Common myeloid progenitor, CD34-positive (primary cell): ENCODE measurements around the gene CLCA4. TPM values are rescaled to one million over a fixed set of nuclear protein-coding genes. Genes with fewer than 3 reads are reported as not detected.
"Not testable (repeated sequence)": the region's sequence is repeated elsewhere in the genome, so short reads cannot be mapped to it uniquely, and the experiment has no call there.

Source experiments
- CTCF ChIA-PET: fragments of 350-600 bp; sonication (Branson Sonifier 250); formaldehyde crosslinking; loops from one replicate; lab custom pipeline; 2021; ENCODE audit warnings: antibody characterized with exemption; lab: Charles Lee
- POLR2A ChIA-PET: fragments of 350-600 bp; sonication (Branson Sonifier 250); formaldehyde crosslinking; loops from one replicate; lab custom pipeline; 2021; ENCODE audit warnings: antibody characterized with exemption; lab: Charles Lee
- DNase-seq, 3 donors: peaks; one replicate each; pipeline versions ENCODE4 v3.0.0 to v3.0.0-alpha.2; 2013
- H3K27ac ChIP-seq, 2 experiments: 1 replicate in 1 of 2; 2 replicates in 1 of 2; pipeline ENCODE4 v1.7.0; 2013; ENCODE audit warnings: inconsistent platforms in 2 of 2, low read length in 2 of 2, mild to moderate bottlenecking in 2 of 2, low read depth in 1 of 2, moderate library complexity in 1 of 2; ENCODE audit not compliant: severe bottlenecking in 2 of 2, insufficient read depth in 1 of 2, poor library complexity in 1 of 2
- H3K27me3 ChIP-seq, 5 experiments: replicated peaks in 2 of 5; 1 replicate in 3 of 5; 2 replicates in 2 of 5; pipeline versions ENCODE4 v1.6.1 to v1.7.0; 2013; ENCODE audit warnings: low read length in 4 of 5, mild to moderate bottlenecking in 2 of 5, moderate library complexity in 2 of 5, inconsistent platforms in 1 of 5; ENCODE audit not compliant: insufficient read depth in 5 of 5, control insufficient read depth in 4 of 5
- H3K36me3 ChIP-seq, 4 experiments: 1 replicate in 2 of 4; 2 replicates in 2 of 4; pipeline versions ENCODE4 v1.6.1 to v1.7.0; 2013; ENCODE audit warnings: low read length in 3 of 4, control low read depth in 1 of 4, mild to moderate bottlenecking in 1 of 4; ENCODE audit not compliant: control insufficient read depth in 4 of 4, insufficient read depth in 4 of 4
- H3K4me1 ChIP-seq, 4 experiments: 1 replicate in 3 of 4; 2 replicates in 1 of 4; pipeline versions ENCODE4 v1.6.1 to v1.7.1; 2013; ENCODE audit warnings: low read length in 3 of 4, mild to moderate bottlenecking in 3 of 4, control low read depth in 1 of 4, inconsistent platforms in 1 of 4, moderate library complexity in 1 of 4; ENCODE audit not compliant: control insufficient read depth in 4 of 4, insufficient read depth in 4 of 4; ENCODE audit errors: control extremely low read depth in 1 of 4
- H3K4me3 ChIP-seq, 7 experiments: 1 replicate in 4 of 7; 2 replicates in 3 of 7; pipeline versions ENCODE4 v1.5.1 to v1.7.0; 2013; ENCODE audit warnings: mild to moderate bottlenecking in 7 of 7, low read length in 6 of 7, moderate library complexity in 6 of 7, inconsistent platforms in 2 of 7, low read depth in 2 of 7, control low read depth in 1 of 7; ENCODE audit not compliant: insufficient read depth in 4 of 7, control insufficient read depth in 1 of 7; ENCODE audit errors: extremely low read depth in 1 of 7
- H3K9me3 ChIP-seq, 5 experiments: 1 replicate in 4 of 5; 2 replicates in 1 of 5; pipeline versions ENCODE4 v1.6.1 to v1.7.1; 2013; ENCODE audit warnings: low read length in 4 of 5, mild to moderate bottlenecking in 2 of 5, inconsistent platforms in 1 of 5, low read depth in 1 of 5, moderate library complexity in 1 of 5; ENCODE audit not compliant: control insufficient read depth in 4 of 5, insufficient read depth in 2 of 5; ENCODE audit errors: control extremely low read depth in 1 of 5
- WGBS: methylation state at CpG from one replicate; pipeline ENCODE4 v1.1.5; 2013; ENCODE audit not compliant: insufficient coverage; 5-methylcytosine and 5-hydroxymethylcytosine counted together
- polyA plus RNA-seq: library from polyadenylated mRNA; unstranded; fragments of 120-200 nt; gene quantifications from one replicate; pipeline ENCODE4 v1.2.1, GENCODE V29; 2013

The CLCA4 gene
- polyA plus RNA-seq: not detected

DNA sequence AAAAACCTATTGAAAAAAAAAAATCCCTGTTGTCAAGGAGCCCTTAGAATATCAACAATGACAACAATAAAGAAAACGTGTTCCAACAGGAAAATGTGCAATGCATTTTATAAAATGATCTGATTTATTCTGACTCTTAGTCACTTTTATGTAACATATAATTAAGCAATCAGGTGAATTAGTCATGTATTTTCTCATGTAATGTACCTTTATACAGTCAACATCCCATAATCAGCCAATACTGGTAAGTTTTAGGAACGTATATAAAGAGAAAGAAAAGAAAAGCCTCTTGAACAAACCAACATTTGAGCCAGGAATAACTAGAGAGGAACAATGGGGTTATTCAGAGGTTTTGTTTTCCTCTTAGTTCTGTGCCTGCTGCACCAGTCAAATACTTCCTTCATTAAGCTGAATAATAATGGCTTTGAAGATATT, at the start of gene CLCA4:
TSS of gene CLCA4 (plus strand) at position 292 of the 435 bp plus-strand sequence. CDS start at position 334, 42 bp downstream.
- ChIA-PET POLR2A (no interaction called here), CTCF (no interaction called here)
- Histone ChIP-seq H3K36me3 (no peaks in the 10 kb centered on the region), H3K4me1 (no peaks in the 10 kb centered on the region), H3K27me3 (no peaks in the 10 kb centered on the region), H3K4me3 (no peak within 1 kb of the TSS), H3K9me3 (peaks cover 0 to 3% (median 0%) of the 10 kb centered on the region in 5 experiments), H3K27ac (no peak within 1 kb of the TSS)
- WGBS: no CpG with 5 or more reads among the region's 2 CpGs
- peak in 1 of 3 donors; percentile 1 for DNase-seq

GRCh38 chr1:86498281-86498680, 48.6 kb upstream of the CLCA4 start:
- WGBS: 44% methylated on average over 2 of the region's 3 CpGs
- no peaks in the 10 kb centered on the region for H3K27me3 ChIP-seq
- POLR2A ChIA-PET: no interaction called here
- H3K4me1 ChIP-seq: peaks cover 0 to 14% (median 10%) of the 10 kb centered on the region in 4 experiments
- H3K9me3 ChIP-seq: no peaks in the 10 kb centered on the region
- CTCF ChIA-PET: interaction anchor here (0.9 to 5.8 kb wide), 11 partner anchors 8 to 562 kb away, joined by 3 to 48 read pairs (median 7); partner anchors contain the start of gene CLCA2
- no peak overlapping the region for H3K4me3 ChIP-seq
- peak; percentile 27 to 82 (median 69) for DNase-seq
- no peak overlapping the region for H3K27ac ChIP-seq
- H3K36me3 ChIP-seq: no peaks in the 10 kb centered on the region

GRCh38 chr1:86499987-86500593, 46.8 kb upstream of the CLCA4 start:
- peak; percentile 39 to 67 (median 61) for DNase-seq
- Histone ChIP-seq H3K4me1 (peaks cover 0 to 28% (median 20%) of the 10 kb centered on the region in 4 experiments), H3K27me3 (no peaks in the 10 kb centered on the region), H3K4me3 (no peak overlapping the region), H3K9me3 (no peaks in the 10 kb centered on the region), H3K27ac (no peak overlapping the region), H3K36me3 (no peaks in the 10 kb centered on the region)
- CTCF ChIA-PET: interaction anchor here (0.6 to 5.8 kb wide), 28 partner anchors 9 to 608 kb away, joined by 3 to 48 read pairs (median 4); partner anchors contain the start of genes CLCA2 and ODF2L
- no CpG with 5 or more reads among the region's 3 CpGs for WGBS
- POLR2A ChIA-PET: no interaction called here

GRCh38 chr1:86500714-86501113, 46.2 kb upstream of the CLCA4 start:
- Histone ChIP-seq H3K27me3 (no peaks in the 10 kb centered on the region), H3K4me1 (peaks cover 0 to 28% (median 20%) of the 10 kb centered on the region in 4 experiments), H3K36me3 (no peaks in the 10 kb centered on the region), H3K27ac (no peak overlapping the region), H3K9me3 (no peaks in the 10 kb centered on the region), H3K4me3 (no peak overlapping the region)
- no peak for DNase-seq
- WGBS: 100% methylated on average over 2 of the region's 2 CpGs
- POLR2A ChIA-PET: no interaction called here
- CTCF ChIA-PET: interaction anchor here (0.8 to 5.8 kb wide), 20 partner anchors 8 to 273 kb away, joined by 3 to 48 read pairs (median 4); partner anchors contain the start of genes CLCA2 and ODF2L

GRCh38 chr1:86502125-86502646, 44.7 kb upstream of the CLCA4 start:
- Histone ChIP-seq H3K4me3 (peak overlapping the region; percentile 13 to 70 (median 41)), H3K4me1 (peaks cover 0 to 28% (median 20%) of the 10 kb centered on the region in 4 experiments)
- ChIA-PET CTCF (interaction anchor here (0.9 to 5.8 kb wide), 16 partner anchors 9 to 268 kb away, joined by 3 to 48 read pairs (median 6); partner anchors contain the start of gene CLCA2), POLR2A (interaction anchor here (0.6 kb wide), 1 partner anchor 470 kb away, joined by 7 read pairs; no protein-coding TSS in a partner anchor)
- WGBS: 60% methylated on average over 14 of the region's 16 CpGs
- not testable (repeated sequence) for H3K36me3 ChIP-seq, H3K27ac ChIP-seq, H3K9me3 ChIP-seq, H3K27me3 ChIP-seq
- DNase-seq: peak; percentile 77 to 82 (median 78)

GRCh38 chr1:86502721-86503405, 44.0 kb upstream of the CLCA4 start:
- POLR2A ChIA-PET: interaction anchor here (0.6 kb wide), 1 partner anchor 469 kb away, joined by 7 read pairs; no protein-coding TSS in a partner anchor

More at GRCh38 chr1:86502721-86503405, 44.0 kb upstream of the CLCA4 start:
- peak in 2 of 3 donors; percentile 14 for DNase-seq
- Histone ChIP-seq H3K27ac (no peak overlapping the region), H3K4me1 (peaks cover 0 to 28% (median 20%) of the 10 kb centered on the region in 4 experiments), H3K27me3 (no peaks in the 10 kb centered on the region), H3K36me3 (no peaks in the 10 kb centered on the region), H3K9me3 (no peaks in the 10 kb centered on the region), H3K4me3 (peak overlapping the region; percentile 13 to 70 (median 41))
- WGBS: 81% methylated on average over 13 of the region's 18 CpGs
- CTCF ChIA-PET: interaction anchor here (1.1 to 5.8 kb wide), 17 partner anchors 10 to 268 kb away, joined by 3 to 48 read pairs (median 6); partner anchors contain the start of genes CLCA2 and SH3GLB1
